Measurements from ENCODE around the gene ARFGAP3. TPM values are rescaled to one million over a fixed set of nuclear protein-coding genes. Genes with fewer than 3 reads are reported as not detected.

The ARFGAP3 gene
- total RNA-seq, 2 donors from 2014 or later = 20.5 to 36.9 TPM

DNA sequence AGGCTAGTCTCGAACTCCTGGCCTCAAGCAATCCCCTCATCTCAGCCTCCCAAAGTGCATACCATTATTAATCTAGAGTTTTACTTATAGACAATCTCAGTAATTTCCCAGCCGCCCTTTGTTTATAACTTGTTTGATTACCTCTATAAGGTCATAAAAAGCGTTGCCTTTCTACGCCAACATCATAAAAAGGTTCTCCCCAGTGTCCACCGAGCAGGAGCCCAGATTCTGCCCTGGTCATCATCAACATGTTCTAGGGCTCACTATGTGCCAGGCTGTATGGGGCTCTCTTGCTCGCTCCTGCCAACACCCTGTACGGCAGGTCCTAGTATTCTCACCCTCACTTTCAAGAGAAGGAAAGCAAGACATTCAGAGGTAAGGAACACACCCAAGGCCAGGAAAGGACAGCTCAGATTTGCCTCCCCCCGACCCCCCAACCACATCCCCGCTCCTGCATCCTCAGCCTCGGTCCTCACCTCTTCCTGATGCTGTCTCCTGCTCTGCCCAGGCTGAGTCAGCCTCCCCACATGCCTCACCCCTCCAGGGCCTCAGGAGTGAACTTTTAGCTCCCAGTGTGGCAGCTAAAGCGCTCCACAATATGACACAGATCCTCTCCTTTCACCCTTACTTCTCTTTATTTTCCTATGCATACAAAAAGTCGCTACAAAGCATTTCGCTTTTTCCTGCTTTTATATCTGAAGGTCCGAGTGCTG is 14.3 kb downstream of the ARFGAP3 start:
- Histone ChIP-seq H3K27me3 (ENCODE audit: control insufficient read depth, insufficient read depth, low read length, poor library complexity, severe bottlenecking) (no peaks in the 10 kb centered on the region), H3K4me3 (ENCODE audit: low read length) (no peak overlapping the region), H3K9ac (ENCODE audit: extremely low read depth, low read length, poor library complexity, severe bottlenecking) (no peak overlapping the region), H3K9me3 (ENCODE audit: control insufficient read depth, low read length) (no peaks in the 10 kb centered on the region), H3K27ac (ENCODE audit: low read depth, low read length) (no peak overlapping the region), H3K4me1 (ENCODE audit: control insufficient read depth, insufficient read depth, low read length) (no peaks in the 10 kb centered on the region), H3K36me3 (ENCODE audit: control insufficient read depth, insufficient read depth, low read length) (peaks cover 42% of the 10 kb centered on the region)
- H3K4me1 Mint-ChIP-seq = no peaks in the 10 kb centered on the region
- H3K9me3 Mint-ChIP-seq = peaks cover 2% of the 10 kb centered on the region
- H3K27me3 Mint-ChIP-seq (ENCODE audit: insufficient read depth) = no peaks in the 10 kb centered on the region
- H3K4me3 Mint-ChIP-seq = no peak overlapping the region
- peaks cover 41% of the 10 kb centered on the region for H3K36me3 Mint-ChIP-seq (ENCODE audit: low read depth)
- WGBS, 2 experiments (ENCODE audit: insufficient coverage in 1 of 2, insufficient read length in 1 of 2) = 93 to 95% methylated on average over 6 to 14 of the region's 14 CpGs
- peak; percentile 26 for DNase-seq
- peak overlapping the region; percentile 8 for H3K27ac Mint-ChIP-seq
- TF ChIP-seq, protein P1, sequence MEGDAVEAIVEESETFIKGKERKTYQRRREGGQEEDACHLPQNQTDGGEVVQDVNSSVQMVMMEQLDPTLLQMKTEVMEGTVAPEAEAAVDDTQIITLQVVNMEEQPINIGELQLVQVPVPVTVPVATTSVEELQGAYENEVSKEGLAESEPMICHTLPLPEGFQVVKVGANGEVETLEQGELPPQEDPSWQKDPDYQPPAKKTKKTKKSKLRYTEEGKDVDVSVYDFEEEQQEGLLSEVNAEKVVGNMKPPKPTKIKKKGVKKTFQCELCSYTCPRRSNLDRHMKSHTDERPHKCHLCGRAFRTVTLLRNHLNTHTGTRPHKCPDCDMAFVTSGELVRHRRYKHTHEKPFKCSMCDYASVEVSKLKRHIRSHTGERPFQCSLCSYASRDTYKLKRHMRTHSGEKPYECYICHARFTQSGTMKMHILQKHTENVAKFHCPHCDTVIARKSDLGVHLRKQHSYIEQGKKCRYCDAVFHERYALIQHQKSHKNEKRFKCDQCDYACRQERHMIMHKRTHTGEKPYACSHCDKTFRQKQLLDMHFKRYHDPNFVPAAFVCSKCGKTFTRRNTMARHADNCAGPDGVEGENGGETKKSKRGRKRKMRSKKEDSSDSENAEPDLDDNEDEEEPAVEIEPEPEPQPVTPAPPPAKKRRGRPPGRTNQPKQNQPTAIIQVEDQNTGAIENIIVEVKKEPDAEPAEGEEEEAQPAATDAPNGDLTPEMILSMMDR (conservative IDR thresholded peaks at IDR 0.05) = no peak

DNA sequence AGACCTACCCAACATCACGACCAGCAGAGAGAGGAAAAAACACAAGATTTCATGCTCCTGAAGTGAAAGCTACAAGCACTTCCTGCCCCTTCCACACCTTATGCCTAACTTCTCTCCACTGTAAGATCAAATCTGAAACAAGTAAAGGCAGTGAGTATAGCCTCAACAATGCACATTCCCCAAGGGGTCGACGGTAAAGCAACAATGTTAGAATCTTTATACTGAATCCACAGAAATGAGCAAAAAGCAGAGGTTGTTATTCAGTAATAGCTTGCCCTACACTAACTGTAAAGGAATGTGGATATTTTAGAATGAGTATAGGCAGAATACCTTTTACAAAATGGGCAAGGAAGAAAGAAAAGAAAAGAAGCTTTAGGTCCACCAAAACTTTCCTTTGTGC is 15.6 kb downstream of the ARFGAP3 start:
- H3K27ac Mint-ChIP-seq = no peak overlapping the region
- H3K36me3 ChIP-seq (ENCODE audit: control insufficient read depth, insufficient read depth, low read length) = peaks cover 37% of the 10 kb centered on the region
- H3K4me3 Mint-ChIP-seq = no peak overlapping the region
- H3K36me3 Mint-ChIP-seq (ENCODE audit: low read depth) = peaks cover 38% of the 10 kb centered on the region
- WGBS, 2 experiments (ENCODE audit: insufficient coverage in 1 of 2, insufficient read length in 1 of 2) = 61 to 63% methylated on average over 2 to 3 of the region's 3 CpGs
- no peak for DNase-seq
- no peaks in the 10 kb centered on the region for H3K4me1 ChIP-seq (ENCODE audit: control insufficient read depth, insufficient read depth, low read length)
- H3K9me3 Mint-ChIP-seq = peaks cover 2% of the 10 kb centered on the region
- H3K9me3 ChIP-seq (ENCODE audit: control insufficient read depth, low read length) = no peaks in the 10 kb centered on the region
- H3K27me3 Mint-ChIP-seq (ENCODE audit: insufficient read depth) = no peaks in the 10 kb centered on the region
- no peaks in the 10 kb centered on the region for H3K4me1 Mint-ChIP-seq
- no peak overlapping the region for H3K4me3 ChIP-seq (ENCODE audit: low read length)
- no peak overlapping the region for H3K27ac ChIP-seq (ENCODE audit: low read depth, low read length)
- H3K27me3 ChIP-seq (ENCODE audit: control insufficient read depth, insufficient read depth, low read length, poor library complexity, severe bottlenecking) = no peaks in the 10 kb centered on the region
- no peak overlapping the region for H3K9ac ChIP-seq (ENCODE audit: extremely low read depth, low read length, poor library complexity, severe bottlenecking)
- TF ChIP-seq, protein P1 (conservative IDR thresholded peaks at IDR 0.05) = no peak

DNA sequence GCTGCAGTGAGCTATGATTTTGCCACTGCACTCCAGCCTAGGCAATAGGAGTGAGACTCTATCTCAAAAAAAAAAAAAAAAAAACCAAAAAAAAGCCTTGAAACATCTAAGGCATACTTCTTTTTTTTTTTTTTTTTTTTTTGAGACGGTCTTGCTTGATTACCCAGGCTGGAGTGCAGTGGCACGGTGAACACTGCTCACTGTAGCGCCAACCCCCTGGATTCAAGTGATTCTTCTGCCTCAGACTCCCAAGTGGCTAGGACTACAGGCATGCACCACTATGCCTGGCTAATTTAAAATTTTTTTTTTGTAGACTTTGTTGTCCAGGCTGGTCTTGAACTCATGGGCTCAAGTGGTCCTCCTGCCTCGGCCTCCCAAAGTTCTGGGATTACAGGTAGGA is 19.5 kb downstream of the ARFGAP3 start:
- Histone ChIP-seq H3K4me3 (ENCODE audit: low read length) (no peak overlapping the region), H3K27ac (ENCODE audit: low read depth, low read length) (no peak overlapping the region), H3K36me3 (ENCODE audit: control insufficient read depth, insufficient read depth, low read length) (peaks cover 62% of the 10 kb centered on the region), H3K9me3 (ENCODE audit: control insufficient read depth, low read length) (no peaks in the 10 kb centered on the region), H3K9ac (ENCODE audit: extremely low read depth, low read length, poor library complexity, severe bottlenecking) (no peak overlapping the region), H3K4me1 (ENCODE audit: control insufficient read depth, insufficient read depth, low read length) (no peaks in the 10 kb centered on the region), H3K27me3 (ENCODE audit: control insufficient read depth, insufficient read depth, low read length, poor library complexity, severe bottlenecking) (no peaks in the 10 kb centered on the region)
- H3K4me1 Mint-ChIP-seq = no peaks in the 10 kb centered on the region
- peaks cover 46% of the 10 kb centered on the region for H3K36me3 Mint-ChIP-seq (ENCODE audit: low read depth)
- peaks cover 5% of the 10 kb centered on the region for H3K9me3 Mint-ChIP-seq
- TF ChIP-seq, protein P1 (conservative IDR thresholded peaks at IDR 0.05) = no peak
- H3K27ac Mint-ChIP-seq = no peak overlapping the region
- no peak for DNase-seq
- no peak overlapping the region for H3K4me3 Mint-ChIP-seq
- no peaks in the 10 kb centered on the region for H3K27me3 Mint-ChIP-seq (ENCODE audit: insufficient read depth)
- 89 to 94% methylated on average over 2 to 4 of the region's 4 CpGs for WGBS, 2 experiments (ENCODE audit: insufficient coverage in 1 of 2, insufficient read length in 1 of 2)

Measured in endodermal cell (in vitro differentiated cells).